Right lobe of liver (tissue), 4 donors: ENCODE data around the gene ARHGAP22.

Experiments
- POLR2A ChIP-seq: fragments of 450-650 bp; IDR thresholded peaks from one replicate; pipeline ENCODE4 v1.6.1; 2017; ENCODE audit warnings: antibody characterized with exemption, mild to moderate bottlenecking
- TF ChIP-seq, protein P1 (sequence below), 4 donors: fragments of 200-600 bp in 3 of 4; fragments of 450-650 bp in 1 of 4; IDR thresholded peaks; one replicate each; pipeline versions ENCODE4 v1.5.1 to v1.8.0; 2016 to 2022; ENCODE audit warnings: antibody characterized with exemption in 4 of 4, mild to moderate bottlenecking in 2 of 4
- donor health status: DM: no; HTN: no; CAD: no.
- donor health status: DM: no; HTN: no; CAD: no.
- donor health status: DM: no; HTN: yes; CAD: no.

DNA sequence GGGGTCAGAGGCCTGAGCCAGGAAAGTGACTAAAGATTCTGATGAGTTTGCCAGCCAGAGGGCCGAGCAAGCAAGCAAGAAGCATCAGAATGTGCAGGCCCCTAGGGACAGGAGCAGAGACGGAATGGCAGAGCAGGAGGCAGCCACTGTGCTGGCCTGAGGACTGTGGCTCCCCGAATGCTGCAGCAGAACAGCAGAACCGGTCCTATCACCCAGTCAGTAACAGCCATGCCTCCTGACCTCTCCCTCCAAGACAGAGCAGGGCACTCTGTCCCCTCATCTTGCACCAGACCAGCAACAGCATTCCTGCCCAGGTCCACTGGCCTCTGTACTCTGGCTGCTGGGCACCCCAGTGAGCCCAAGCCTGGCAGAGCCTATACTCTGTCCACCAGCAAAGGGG lies 85.9 kb downstream of the ARHGAP22 start:
- TF ChIP-seq, protein P1, sequence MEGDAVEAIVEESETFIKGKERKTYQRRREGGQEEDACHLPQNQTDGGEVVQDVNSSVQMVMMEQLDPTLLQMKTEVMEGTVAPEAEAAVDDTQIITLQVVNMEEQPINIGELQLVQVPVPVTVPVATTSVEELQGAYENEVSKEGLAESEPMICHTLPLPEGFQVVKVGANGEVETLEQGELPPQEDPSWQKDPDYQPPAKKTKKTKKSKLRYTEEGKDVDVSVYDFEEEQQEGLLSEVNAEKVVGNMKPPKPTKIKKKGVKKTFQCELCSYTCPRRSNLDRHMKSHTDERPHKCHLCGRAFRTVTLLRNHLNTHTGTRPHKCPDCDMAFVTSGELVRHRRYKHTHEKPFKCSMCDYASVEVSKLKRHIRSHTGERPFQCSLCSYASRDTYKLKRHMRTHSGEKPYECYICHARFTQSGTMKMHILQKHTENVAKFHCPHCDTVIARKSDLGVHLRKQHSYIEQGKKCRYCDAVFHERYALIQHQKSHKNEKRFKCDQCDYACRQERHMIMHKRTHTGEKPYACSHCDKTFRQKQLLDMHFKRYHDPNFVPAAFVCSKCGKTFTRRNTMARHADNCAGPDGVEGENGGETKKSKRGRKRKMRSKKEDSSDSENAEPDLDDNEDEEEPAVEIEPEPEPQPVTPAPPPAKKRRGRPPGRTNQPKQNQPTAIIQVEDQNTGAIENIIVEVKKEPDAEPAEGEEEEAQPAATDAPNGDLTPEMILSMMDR (IDR thresholded peaks at IDR 0.05) = no peak
- no peak for TF ChIP-seq POLR2A
